GOT3 (cell line): ENCODE results near the gene TPCN1.

Source experiments
- DNase-seq: peaks from one replicate; lab custom pipeline; 2025; ENCODE audit warnings: mixed read lengths; lab: John Stamatoyannopoulos, UW

The TPCN1 gene

GRCh38 chr12:113314121-113314529, 92.9 kb downstream of the TPCN1 start:
- no peak for DNase-seq

GRCh38 chr12:113315358-113315757, 94.1 kb downstream of the TPCN1 start:
- no peak for DNase-seq

- DNase-seq = no peak
Measured at GRCh38 chr12:113316155-113316554, 94.9 kb downstream of the TPCN1 start.

- DNase-seq = no peak
Measured at GRCh38 chr12:113317122-113317521, 95.9 kb downstream of the TPCN1 start.

GRCh38 chr12:113318046-113318656, 96.9 kb downstream of the TPCN1 start:
- no peak for DNase-seq

DNA sequence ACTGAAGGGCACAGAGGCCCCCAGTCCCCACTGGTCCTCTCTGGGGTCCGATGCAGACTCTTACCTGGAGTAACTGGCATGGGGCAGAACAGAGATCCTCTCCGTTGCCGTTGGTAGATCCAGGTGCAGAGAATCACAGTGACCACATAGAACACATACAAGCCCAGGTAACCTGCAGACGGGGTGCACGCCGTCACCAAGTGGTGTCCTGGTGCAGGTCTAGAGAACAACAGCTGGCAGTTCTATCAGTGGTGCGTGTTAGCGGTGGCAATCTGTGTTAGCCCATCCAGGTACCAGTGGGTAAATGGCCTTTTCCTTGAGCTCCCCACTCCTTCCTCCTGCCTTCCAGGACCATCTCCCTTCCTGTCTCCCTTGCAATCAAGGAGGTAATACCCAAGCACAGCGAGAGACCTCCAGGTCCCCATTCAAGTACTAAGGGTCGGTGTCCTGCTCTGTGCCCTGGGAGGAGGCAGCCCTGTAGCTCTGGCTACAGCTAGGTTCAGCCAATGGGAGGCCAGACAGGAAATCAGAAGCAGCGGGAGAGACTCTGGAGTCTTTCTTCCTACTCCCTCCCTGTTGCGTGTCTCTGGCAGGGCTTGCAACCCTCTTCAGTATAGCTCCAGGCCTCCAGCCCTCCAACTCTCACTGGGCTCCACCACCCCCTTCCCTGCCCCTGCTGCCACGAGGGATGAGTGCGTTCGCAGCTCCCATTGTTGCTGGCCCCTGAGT, 97.8 kb downstream of the TPCN1 start:
- DNase-seq = no peak

GRCh38 chr12:113320401-113320800, 99.1 kb downstream of the TPCN1 start:
- DNase-seq = no peak

- DNase-seq = no peak
Measured at GRCh38 chr12:113322343-113322742, 101.1 kb downstream of the TPCN1 start.

DNA sequence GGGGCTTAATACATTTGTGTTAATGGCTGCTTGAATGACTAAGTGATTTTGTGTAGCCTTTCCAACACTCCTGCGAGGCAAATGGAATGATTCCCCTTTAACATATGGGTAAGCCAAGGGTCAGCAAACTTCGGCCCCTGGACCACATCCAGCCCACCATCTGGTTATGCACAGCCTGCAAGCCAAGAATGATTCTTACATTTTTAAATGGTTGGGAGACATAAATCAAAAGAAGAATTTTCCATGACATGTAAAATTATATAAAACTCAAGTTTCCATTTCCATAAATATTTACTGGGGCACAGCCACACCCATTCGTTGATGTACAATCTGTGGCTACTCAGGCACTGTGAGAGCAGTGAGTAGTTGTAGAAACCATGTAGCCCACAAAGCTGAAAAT, 104.7 kb downstream of the TPCN1 start:
- DNase-seq = no peak

GRCh38 chr12:113326775-113327395, 105.6 kb downstream of the TPCN1 start:
- no peak for DNase-seq

- no peak for DNase-seq
Measured at GRCh38 chr12:113328368-113328889, 107.2 kb downstream of the TPCN1 start.

GRCh38 chr12:113329022-113329790, 107.9 kb downstream of the TPCN1 start:
- no peak for DNase-seq

GRCh38 chr12:113329791-113330417, 108.6 kb downstream of the TPCN1 start:
- no peak for DNase-seq

DNA sequence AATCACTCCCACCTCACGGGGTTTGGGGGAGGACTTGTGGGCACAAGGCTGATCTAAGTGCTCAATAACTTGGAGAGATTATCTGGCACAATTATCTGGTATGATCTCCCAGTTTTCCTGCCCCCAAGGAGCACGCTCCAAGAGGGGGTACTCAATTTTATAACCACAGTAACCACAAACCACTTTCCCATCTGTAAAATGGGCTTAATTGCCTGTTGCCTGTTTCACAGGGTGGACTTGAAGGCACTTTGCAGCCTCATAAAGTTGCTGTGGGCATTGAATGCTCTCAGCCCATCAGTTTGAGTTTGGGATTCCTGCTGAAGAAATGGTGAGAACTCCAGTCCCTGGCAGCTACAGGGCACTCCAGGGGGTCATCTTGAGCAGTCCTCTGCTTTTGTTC, 109.2 kb downstream of the TPCN1 start:
- no peak for DNase-seq

GRCh38 chr12:113332688-113333417, 111.6 kb downstream of the TPCN1 start:
- DNase-seq = no peak

DNA sequence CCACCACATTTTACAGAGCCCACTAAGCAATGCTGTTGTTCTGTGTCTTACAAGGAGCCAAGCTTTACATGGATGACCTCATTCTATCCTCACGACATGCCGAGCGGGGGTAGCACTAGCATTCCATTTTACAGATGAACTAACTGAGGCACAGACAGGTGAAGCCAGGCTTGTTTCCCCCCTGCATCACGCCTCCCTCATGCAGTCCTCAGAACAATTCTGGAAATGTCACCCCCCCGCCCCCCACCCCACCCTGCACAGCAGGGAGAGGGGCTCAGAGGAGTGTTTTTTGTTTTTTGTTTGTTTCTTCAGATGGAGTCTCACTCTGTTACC, 112.1 kb downstream of the TPCN1 start:
- no peak for DNase-seq

GRCh38 chr12:113333877-113334785, 112.9 kb downstream of the TPCN1 start:
- DNase-seq = no peak

GRCh38 chr12:113334786-113335539, 113.7 kb downstream of the TPCN1 start, which contains the start of gene SLC8B1:
Gene SLC8B1 (minus strand): TSS chr12:113335109. CDS start chr12:113332878, 2,231 bp downstream.
- peak; percentile 59 for DNase-seq

- DNase-seq = no peak
Measured at GRCh38 chr12:113339540-113339939, 118.3 kb downstream of the TPCN1 start.
